Caco-2 (cell line): Measurements from ENCODE around the gene WFDC12. TPM values are rescaled to one million over a fixed set of nuclear protein-coding genes. Genes with fewer than 3 reads are reported as not detected.

Experiments
- BruUV-seq: library from RNA; stranded (reverse); fragments of 400-500 nt; replicated peaks from 2 replicates; lab custom pipeline; 2021; lab: Mats Ljungman, UMichigan
- CTCF ChIA-PET: fragments of 300-600 bp; sonication (Branson Sonifier 250); formaldehyde crosslinking; loops from one replicate; lab custom pipeline; 2022; ENCODE audit warnings: antibody characterized with exemption; lab: Charles Lee
- POLR2A ChIA-PET: fragments of 300-600 bp; sonication (Branson Sonifier 250); formaldehyde crosslinking; loops from one replicate; lab custom pipeline; 2022; ENCODE audit warnings: antibody characterized with exemption; lab: Charles Lee
- DNase-seq, 2 experiments: peaks; one replicate each; pipeline versions ENCODE4 v3.0.0 to v3.0.0-alpha.2; 2020 to 2022
- H3K27me3 ChIP-seq: replicated peaks from 2 replicates; pipeline ENCODE4 v1.6.0; 2011; ENCODE audit warnings: low read length; ENCODE audit not compliant: control insufficient read depth, insufficient read depth
- H3K36me3 ChIP-seq: 2 replicates; pipeline ENCODE4 v1.5.1; 2011; ENCODE audit warnings: low read length; ENCODE audit not compliant: control insufficient read depth, insufficient read depth
- H3K4me1 ChIP-seq: fragments of 250-450 bp; sonication (Bioruptor Pico); 2 replicates; pipeline ENCODE4 v1.5.1; 2020; ENCODE audit warnings: mild to moderate bottlenecking
- H3K4me3 ChIP-seq: 2 replicates; pipeline ENCODE4 v1.5.1; 2011; ENCODE audit warnings: low read depth, mild to moderate bottlenecking, control low read depth, low read length
- H3K9me3 ChIP-seq: fragments of 250-450 bp; sonication (Bioruptor Pico); 2 replicates; pipeline ENCODE4 v1.5.1; 2020; ENCODE audit warnings: mild to moderate bottlenecking, moderate library complexity
- H3K27ac Mint-ChIP-seq: one replicate; pipeline ENCODE4 v1.8.0; 2022; ENCODE audit warnings: mixed read lengths; ENCODE audit not compliant: unreplicated experiment
- H3K27me3 Mint-ChIP-seq: one replicate; pipeline ENCODE4 v1.8.0; 2022; ENCODE audit warnings: mixed read lengths; ENCODE audit not compliant: insufficient read depth, unreplicated experiment
- H3K36me3 Mint-ChIP-seq: one replicate; pipeline ENCODE4 v1.8.0; 2022; ENCODE audit warnings: mild to moderate bottlenecking, mixed read lengths; ENCODE audit not compliant: insufficient read depth, unreplicated experiment
- H3K4me1 Mint-ChIP-seq: one replicate; pipeline ENCODE4 v1.8.0; 2022; ENCODE audit warnings: low read depth, mixed read lengths; ENCODE audit not compliant: unreplicated experiment
- H3K4me3 Mint-ChIP-seq: one replicate; pipeline ENCODE4 v1.8.0; 2022; ENCODE audit warnings: mild to moderate bottlenecking, moderate library complexity, mixed read lengths; ENCODE audit not compliant: unreplicated experiment
- H3K9me3 Mint-ChIP-seq: one replicate; pipeline ENCODE4 v1.8.0; 2022; ENCODE audit warnings: mixed read lengths; ENCODE audit not compliant: unreplicated experiment
- intact Hi-C: fragments of 100-400 bp; cut with micrococcal nuclease; formaldehyde crosslinking; loops from one replicate; pipeline ENCODE4 v1.10.0; 2022; ENCODE audit not compliant: unreplicated experiment
- total RNA-seq: library from RNA; stranded (reverse); gene quantifications from 2 replicates; pipeline ENCODE4 v1.2.3, GENCODE V29; 2022
- TF ChIP-seq, protein P1 (sequence below), 2 experiments: fragments of 200-600 bp in 1 of 2; IDR thresholded peaks; 1 replicate in 1 of 2; 2 replicates in 1 of 2; pipeline versions ENCODE4 v1.5.1 to v1.8.0; 2011 to 2022; ENCODE audit warnings: antibody characterized with exemption in 1 of 2, control low read depth in 1 of 2, inconsistent platforms in 1 of 2, low read depth in 1 of 2, low read length in 1 of 2, mild to moderate bottlenecking in 1 of 2, moderate library complexity in 1 of 2; ENCODE audit not compliant: insufficient read depth in 1 of 2, severe bottlenecking in 1 of 2, unreplicated experiment in 1 of 2

WFDC12 gene
- total RNA-seq, 1 experiment from 2014 or later: not detected

DNA sequence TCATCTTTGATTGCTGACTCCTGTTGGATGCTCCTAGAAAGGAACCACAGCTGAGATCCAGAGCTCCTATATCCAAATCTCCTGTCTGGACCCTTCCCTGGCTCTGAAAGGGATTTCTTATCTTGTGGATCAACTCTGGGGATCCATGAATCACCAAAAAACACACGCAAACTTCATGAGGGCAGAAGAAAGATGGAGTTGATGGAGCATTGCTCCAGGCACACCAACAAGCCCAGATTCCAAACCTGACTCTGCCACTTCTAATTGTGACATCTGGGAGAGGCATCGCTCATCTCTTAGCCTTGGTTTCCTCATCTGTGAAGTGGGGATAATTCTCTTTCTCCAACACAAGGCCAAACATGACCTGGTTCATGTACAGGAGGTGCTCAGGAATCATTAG, 30.1 kb downstream of the WFDC12 start:
- no peaks in the 10 kb centered on the region for H3K9me3 ChIP-seq
- no peaks in the 10 kb centered on the region for H3K27me3 ChIP-seq
- CTCF ChIA-PET: interaction anchor here (0.5 to 7.0 kb wide), 4 partner anchors 18 to 123 kb away, joined by 3 to 203 read pairs (median 22); no protein-coding TSS in a partner anchor
- no TSS peak for BruUV-seq
- no peak overlapping the region for H3K27ac Mint-ChIP-seq
- TF ChIP-seq, protein P1, sequence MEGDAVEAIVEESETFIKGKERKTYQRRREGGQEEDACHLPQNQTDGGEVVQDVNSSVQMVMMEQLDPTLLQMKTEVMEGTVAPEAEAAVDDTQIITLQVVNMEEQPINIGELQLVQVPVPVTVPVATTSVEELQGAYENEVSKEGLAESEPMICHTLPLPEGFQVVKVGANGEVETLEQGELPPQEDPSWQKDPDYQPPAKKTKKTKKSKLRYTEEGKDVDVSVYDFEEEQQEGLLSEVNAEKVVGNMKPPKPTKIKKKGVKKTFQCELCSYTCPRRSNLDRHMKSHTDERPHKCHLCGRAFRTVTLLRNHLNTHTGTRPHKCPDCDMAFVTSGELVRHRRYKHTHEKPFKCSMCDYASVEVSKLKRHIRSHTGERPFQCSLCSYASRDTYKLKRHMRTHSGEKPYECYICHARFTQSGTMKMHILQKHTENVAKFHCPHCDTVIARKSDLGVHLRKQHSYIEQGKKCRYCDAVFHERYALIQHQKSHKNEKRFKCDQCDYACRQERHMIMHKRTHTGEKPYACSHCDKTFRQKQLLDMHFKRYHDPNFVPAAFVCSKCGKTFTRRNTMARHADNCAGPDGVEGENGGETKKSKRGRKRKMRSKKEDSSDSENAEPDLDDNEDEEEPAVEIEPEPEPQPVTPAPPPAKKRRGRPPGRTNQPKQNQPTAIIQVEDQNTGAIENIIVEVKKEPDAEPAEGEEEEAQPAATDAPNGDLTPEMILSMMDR (IDR thresholded peaks at IDR 0.05; ENCODE audit: insufficient read depth in 1 of 2, low read depth in 1 of 2, low read length in 1 of 2, severe bottlenecking in 1 of 2, unreplicated experiment in 1 of 2): no peak
- DNase-seq: no peak
- no peaks in the 10 kb centered on the region for H3K4me1 Mint-ChIP-seq
- intact Hi-C loops: no loop called here
- peaks cover 5% of the 10 kb centered on the region for H3K36me3 Mint-ChIP-seq
- H3K36me3 ChIP-seq: no peaks in the 10 kb centered on the region
- H3K27me3 Mint-ChIP-seq: no peaks in the 10 kb centered on the region
- POLR2A ChIA-PET: no interaction called here
- H3K9me3 Mint-ChIP-seq: no peaks in the 10 kb centered on the region
- no peaks in the 10 kb centered on the region for H3K4me1 ChIP-seq
- H3K4me3 Mint-ChIP-seq: no peak overlapping the region
- no peak overlapping the region for H3K4me3 ChIP-seq

DNA sequence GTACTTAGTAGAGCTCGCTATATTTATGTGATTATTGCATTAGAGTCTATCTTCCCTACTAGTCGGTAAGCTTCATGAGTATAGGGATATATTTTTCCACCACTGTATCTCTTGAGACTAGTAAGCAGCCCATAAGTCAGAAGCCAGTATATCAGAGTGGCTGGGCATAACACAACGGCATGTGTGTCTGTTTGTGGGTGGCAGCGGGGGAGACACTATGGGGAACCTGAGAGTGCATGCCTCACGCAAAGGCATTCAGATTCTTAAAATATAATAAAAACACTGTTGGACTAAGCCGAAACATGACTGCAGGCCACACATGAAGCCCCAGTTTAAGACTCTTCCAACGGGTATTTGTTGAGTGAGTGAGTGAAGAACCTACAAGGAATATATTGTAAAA, 31.4 kb downstream of the WFDC12 start:
- intact Hi-C loops: no loop called here
- no peaks in the 10 kb centered on the region for H3K4me1 ChIP-seq
- no peaks in the 10 kb centered on the region for H3K36me3 ChIP-seq
- Mint-ChIP-seq H3K36me3 (peaks cover 5% of the 10 kb centered on the region), H3K9me3 (no peaks in the 10 kb centered on the region), H3K4me1 (no peaks in the 10 kb centered on the region), H3K27ac (no peak overlapping the region), H3K27me3 (no peaks in the 10 kb centered on the region), H3K4me3 (no peak overlapping the region)
- no TSS peak for BruUV-seq
- no peak for DNase-seq
- CTCF ChIA-PET: interaction anchor here (0.6 to 7.0 kb wide), 2 partner anchors 49 to 565 kb away, joined by 3 to 203 read pairs; no protein-coding TSS in a partner anchor
- POLR2A ChIA-PET: no interaction called here
- H3K9me3 ChIP-seq: no peaks in the 10 kb centered on the region
- TF ChIP-seq, protein P1 (IDR thresholded peaks at IDR 0.05; ENCODE audit: insufficient read depth in 1 of 2, low read depth in 1 of 2, low read length in 1 of 2, severe bottlenecking in 1 of 2, unreplicated experiment in 1 of 2): no peak
- H3K4me3 ChIP-seq: no peak overlapping the region
- H3K27me3 ChIP-seq: no peaks in the 10 kb centered on the region

DNA sequence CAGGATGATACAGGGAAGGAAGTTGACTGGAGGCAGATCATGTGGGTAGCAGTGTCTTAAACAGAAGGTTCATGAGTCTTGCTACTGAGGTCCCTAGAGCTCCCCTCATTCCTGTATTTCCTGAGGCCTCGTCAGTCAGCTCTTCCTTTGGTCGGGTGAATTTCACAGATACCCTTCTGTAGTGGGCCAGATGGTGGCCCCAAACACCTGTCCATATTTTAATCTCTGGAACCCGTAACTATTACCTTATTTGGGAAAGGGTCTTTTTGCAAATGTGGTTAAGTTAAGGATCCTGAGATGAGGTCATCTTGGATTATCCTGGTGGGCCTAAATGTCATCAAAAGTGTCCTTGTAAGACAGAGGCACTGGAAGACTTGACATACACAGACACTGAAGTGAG, 32.9 kb downstream of the WFDC12 start:
- H3K36me3 Mint-ChIP-seq: peaks cover 5% of the 10 kb centered on the region
- Histone ChIP-seq H3K36me3 (no peaks in the 10 kb centered on the region), H3K27me3 (no peaks in the 10 kb centered on the region), H3K4me1 (no peaks in the 10 kb centered on the region), H3K4me3 (no peak overlapping the region), H3K9me3 (no peaks in the 10 kb centered on the region)
- H3K27ac Mint-ChIP-seq: no peak overlapping the region
- peaks cover 10% of the 10 kb centered on the region for H3K4me1 Mint-ChIP-seq
- CTCF ChIA-PET: interaction anchor here (0.5 to 7.0 kb wide), 3 partner anchors 14 to 48 kb away, joined by 4 to 203 read pairs (median 4); no protein-coding TSS in a partner anchor
- BruUV-seq: no TSS peak
- intact Hi-C loops: no loop called here
- H3K4me3 Mint-ChIP-seq: no peak overlapping the region
- no peaks in the 10 kb centered on the region for H3K9me3 Mint-ChIP-seq
- POLR2A ChIA-PET: no interaction called here
- DNase-seq: no peak
- no peaks in the 10 kb centered on the region for H3K27me3 Mint-ChIP-seq
- TF ChIP-seq, protein P1 (IDR thresholded peaks at IDR 0.05; ENCODE audit: insufficient read depth in 1 of 2, low read depth in 1 of 2, low read length in 1 of 2, severe bottlenecking in 1 of 2, unreplicated experiment in 1 of 2): no peak
